ENCODE data around the gene TNS3. TPM values are rescaled to one million over a fixed set of nuclear protein-coding genes. Genes with fewer than 3 reads are reported as not detected.

Gene TNS3
- polyA plus RNA-seq, 1 of the 3 experiments (the other 2 are of a cell fraction) = 72.3 TPM

DNA sequence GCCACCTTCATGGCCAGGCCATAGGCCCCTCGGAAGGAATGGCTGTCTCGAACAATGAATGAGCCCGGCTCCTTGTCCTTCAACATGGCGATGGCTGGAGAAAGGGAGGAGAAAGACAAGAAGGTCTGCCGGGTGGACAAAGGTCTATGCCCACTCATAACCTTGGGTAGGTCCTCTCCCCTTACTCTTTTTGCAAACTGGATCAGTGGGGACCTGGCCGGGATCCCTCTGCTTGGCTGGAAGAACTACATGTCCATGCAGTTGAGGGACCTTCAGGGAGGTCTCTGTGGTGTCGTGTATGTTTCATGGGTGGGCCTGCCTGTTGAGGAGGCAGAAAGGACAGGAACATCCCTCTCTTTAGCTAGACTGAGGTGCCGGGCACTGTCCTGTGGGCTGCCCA lies 284.8 kb downstream of the TNS3 start:
- no peak for TF ChIP-seq MEF2A (IDR thresholded peaks at IDR 0.05; ENCODE audit: borderline replicate concordance, low read depth)
- TF ChIP-seq GATA2 (CRISPR knock-in tag; IDR thresholded peaks at IDR 0.05) = no peak
- no peak for TF ChIP-seq EZH2phosphoT487 (IDR thresholded peaks at IDR 0.05; ENCODE audit: borderline replicate concordance, low read depth)
- TF ChIP-seq, protein P1, sequence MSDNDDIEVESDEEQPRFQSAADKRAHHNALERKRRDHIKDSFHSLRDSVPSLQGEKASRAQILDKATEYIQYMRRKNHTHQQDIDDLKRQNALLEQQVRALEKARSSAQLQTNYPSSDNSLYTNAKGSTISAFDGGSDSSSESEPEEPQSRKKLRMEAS (IDR thresholded peaks at IDR 0.05; ENCODE audit: low read depth) = no peak
- TF ChIP-seq FOXM1 (IDR thresholded peaks at IDR 0.05; ENCODE audit: low read depth) = no peak
- TF ChIP-seq, protein P2, sequence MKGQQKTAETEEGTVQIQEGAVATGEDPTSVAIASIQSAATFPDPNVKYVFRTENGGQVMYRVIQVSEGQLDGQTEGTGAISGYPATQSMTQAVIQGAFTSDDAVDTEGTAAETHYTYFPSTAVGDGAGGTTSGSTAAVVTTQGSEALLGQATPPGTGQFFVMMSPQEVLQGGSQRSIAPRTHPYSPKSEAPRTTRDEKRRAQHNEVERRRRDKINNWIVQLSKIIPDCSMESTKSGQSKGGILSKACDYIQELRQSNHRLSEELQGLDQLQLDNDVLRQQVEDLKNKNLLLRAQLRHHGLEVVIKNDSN (IDR thresholded peaks at IDR 0.05; ENCODE audit: borderline replicate concordance, low read depth) = no peak
- no peak for TF ChIP-seq ZBTB33 (IDR thresholded peaks at IDR 0.05; ENCODE audit: borderline replicate concordance, low read depth)
- TF ChIP-seq GABPA (IDR thresholded peaks at IDR 0.05; ENCODE audit: low read depth) = no peak
- TF ChIP-seq TAF1 (IDR thresholded peaks at IDR 0.05; ENCODE audit: borderline replicate concordance, low read depth, low read length) = no peak
- TF ChIP-seq, protein P3, sequence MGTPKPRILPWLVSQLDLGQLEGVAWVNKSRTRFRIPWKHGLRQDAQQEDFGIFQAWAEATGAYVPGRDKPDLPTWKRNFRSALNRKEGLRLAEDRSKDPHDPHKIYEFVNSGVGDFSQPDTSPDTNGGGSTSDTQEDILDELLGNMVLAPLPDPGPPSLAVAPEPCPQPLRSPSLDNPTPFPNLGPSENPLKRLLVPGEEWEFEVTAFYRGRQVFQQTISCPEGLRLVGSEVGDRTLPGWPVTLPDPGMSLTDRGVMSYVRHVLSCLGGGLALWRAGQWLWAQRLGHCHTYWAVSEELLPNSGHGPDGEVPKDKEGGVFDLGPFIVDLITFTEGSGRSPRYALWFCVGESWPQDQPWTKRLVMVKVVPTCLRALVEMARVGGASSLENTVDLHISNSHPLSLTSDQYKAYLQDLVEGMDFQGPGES (IDR thresholded peaks at IDR 0.05; ENCODE audit: low read depth, low read length) = no peak
- no peak for TF ChIP-seq JUND (IDR thresholded peaks at IDR 0.05)
- TF ChIP-seq MXI1 (IDR thresholded peaks at IDR 0.05; ENCODE audit: low read depth, low read length) = no peak
- TF ChIP-seq RAD21 (IDR thresholded peaks at IDR 0.05; ENCODE audit: low read length) = no peak
- no peak for TF ChIP-seq EP300 (IDR thresholded peaks at IDR 0.05; ENCODE audit: borderline replicate concordance in 1 of 2, low read depth in 1 of 2, low read length in 1 of 2)
- TF ChIP-seq TEAD4 (IDR thresholded peaks at IDR 0.05; ENCODE audit: borderline replicate concordance, insufficient read depth) = no peak
- TF ChIP-seq YY1 (IDR thresholded peaks at IDR 0.05; ENCODE audit: low read depth) = no peak
- no peak for TF ChIP-seq POLR2AphosphoS5 (IDR thresholded peaks at IDR 0.05; ENCODE audit: low read depth, low read length)
- TF ChIP-seq NRF1 (IDR thresholded peaks at IDR 0.05; ENCODE audit: low read depth, low read length) = no peak
- TF ChIP-seq CTCF (IDR thresholded peaks at IDR 0.05) = no peak
- no peak for TF ChIP-seq NFIC (IDR thresholded peaks at IDR 0.05; ENCODE audit: borderline replicate concordance)
- no peaks in the 10 kb centered on the region for H4K20me1 ChIP-seq (ENCODE audit: insufficient read depth)
- no peaks in the 10 kb centered on the region for H3K9me3 ChIP-seq
- H3K27ac ChIP-seq (ENCODE audit: low read depth in 2 of 2, low read length in 1 of 2) = no peak overlapping the region
- no peak overlapping the region for H3K9ac ChIP-seq
- POLR2A ChIA-PET = no interaction called here
- H3K9me2 ChIP-seq = no peaks in the 10 kb centered on the region
- H2AFZ ChIP-seq (ENCODE audit: low read depth) = no peak overlapping the region
- CTCF ChIA-PET = interaction anchor here (1.0 kb wide), 1 partner anchor 12 kb away, joined by 3 read pairs; no protein-coding TSS in a partner anchor
- 96% methylated on average over 8 of the region's 8 CpGs for WGBS (ENCODE audit: low lambda C conversion rate)
- no peak for DNase-seq
- H3K79me2 ChIP-seq (ENCODE audit: insufficient read depth) = no peaks in the 10 kb centered on the region
- peaks cover 12% of the 10 kb centered on the region for H3F3A ChIP-seq (replicated peaks; ENCODE audit: insufficient read depth)
- no peak overlapping the region for H3K4me2 ChIP-seq
- H3K36me3 ChIP-seq (replicated peaks in 1 of 2; ENCODE audit: control insufficient read depth in 1 of 2, insufficient read depth in 2 of 2, low read length in 1 of 2) = peaks cover 47 to 86% of the 10 kb centered on the region in 2 experiments
- no peaks in the 10 kb centered on the region for H3K27me3 ChIP-seq (ENCODE audit: insufficient read depth)
- H3K4me3 ChIP-seq (ENCODE audit: low read depth in 2 of 2, low read length in 1 of 2) = no peak overlapping the region
- H3K4me1 ChIP-seq (ENCODE audit: control insufficient read depth in 1 of 2, insufficient read depth in 2 of 2, low read depth in 1 of 2, low read length in 1 of 2) = peaks cover 4 to 12% of the 10 kb centered on the region in 2 experiments

Data from SK-N-SH (cell line).